ENCODE data around the gene PRKAA1.
A peak's percentile ranks its signal among the peaks of the same experiment; 100 is the strongest.
"Not testable (repeated sequence)": the region's sequence is repeated elsewhere in the genome, so short reads cannot be mapped to it uniquely, and the experiment has no call there.

PRKAA1 gene

GRCh38 chr5:40779561-40779960 lies 18.6 kb downstream of the PRKAA1 start:
- DNase-seq: no peak

DNA sequence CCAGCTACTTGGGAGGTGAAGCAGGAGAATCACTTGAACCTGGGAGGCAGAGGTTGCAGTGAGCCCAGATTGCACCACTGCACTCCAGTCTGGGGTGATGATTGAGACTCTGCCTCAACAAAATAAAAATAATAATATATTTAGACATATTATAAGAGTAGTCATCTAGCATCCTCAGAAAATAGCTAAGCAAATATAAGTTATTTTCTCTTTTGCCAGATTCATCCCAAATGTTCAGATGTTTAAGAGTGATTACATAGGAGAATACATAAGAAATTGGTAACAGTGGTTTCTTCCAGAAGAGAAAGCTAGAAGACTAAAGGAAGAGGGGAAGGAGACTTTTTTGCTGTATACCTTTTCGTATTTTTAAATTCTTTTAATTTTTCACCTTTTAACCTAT lies 20.0 kb downstream of the PRKAA1 start:
- DNase-seq: no peak

GRCh38 chr5:40776658-40776977 lies 21.6 kb downstream of the PRKAA1 start:
- no peak for DNase-seq

DNA sequence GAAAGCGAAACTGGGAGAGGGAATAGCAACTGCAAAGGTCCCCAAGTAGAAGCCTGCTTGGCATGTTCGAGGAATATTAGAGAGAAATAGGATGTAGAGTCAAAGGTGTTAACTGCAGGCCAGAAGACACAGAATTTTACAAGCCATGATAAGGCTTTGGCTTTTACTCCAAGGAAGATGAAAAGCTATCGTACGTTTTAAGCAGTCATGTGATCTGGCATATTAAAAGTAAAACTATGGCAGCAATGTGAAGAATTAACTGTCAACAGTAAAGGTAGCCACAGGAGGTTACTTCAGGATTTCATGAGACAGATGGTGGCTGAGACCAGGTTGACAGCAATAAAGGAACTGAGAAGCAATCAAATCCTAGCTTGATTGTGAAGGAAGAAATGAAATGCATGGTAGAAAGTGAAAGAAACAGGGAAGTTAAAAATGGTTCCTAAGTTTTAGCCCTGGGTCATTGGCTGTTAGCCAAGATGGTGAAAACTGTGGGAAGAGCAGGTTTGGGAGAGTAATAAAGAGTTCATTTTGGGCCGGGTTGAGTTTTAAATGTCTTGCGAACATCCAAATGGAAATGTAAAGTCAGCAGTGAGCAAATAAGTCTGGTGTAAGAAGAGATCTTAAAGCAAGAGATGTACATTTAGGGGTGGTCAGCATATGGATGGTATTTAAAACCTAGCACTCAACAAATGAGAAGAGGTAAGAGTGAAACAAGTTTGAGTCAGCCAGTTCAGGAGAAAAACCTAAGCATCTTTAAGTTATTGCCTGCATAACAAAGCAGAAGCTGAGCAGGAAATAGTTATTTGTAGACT lies 22.1 kb downstream of the PRKAA1 start:
- DNase-seq: no peak

GRCh38 chr5:40775085-40775845 lies 22.9 kb downstream of the PRKAA1 start:
- DNase-seq: no peak

GRCh38 chr5:40774623-40775022 lies 23.6 kb downstream of the PRKAA1 start:
- no peak for DNase-seq

- DNase-seq: no peak
These were observed 27.4 kb downstream of the PRKAA1 start for GRCh38 chr5:40770764-40771163.

- no peak for DNase-seq
These were observed 35.5 kb downstream of the PRKAA1 start for GRCh38 chr5:40762705-40763104.

DNA sequence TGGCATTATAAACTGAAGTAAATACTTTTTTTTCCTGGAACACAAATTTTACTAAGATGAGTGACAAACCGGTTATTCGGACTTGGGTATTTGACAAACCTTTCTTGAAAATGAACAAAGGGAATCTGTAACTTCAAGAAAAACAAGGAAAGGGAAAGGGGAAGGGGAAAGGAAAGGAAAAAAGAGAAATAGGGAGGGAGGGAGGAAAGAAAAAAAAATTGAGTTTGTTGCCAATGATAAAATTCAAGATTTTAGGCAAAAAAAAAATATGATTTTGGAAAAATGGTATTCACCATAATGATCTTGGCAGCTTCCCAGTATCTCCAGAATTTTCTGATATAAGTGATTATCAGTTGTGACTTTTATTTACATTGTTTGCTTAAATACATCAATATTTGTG lies 40.8 kb downstream of the PRKAA1 start:
- no peak for DNase-seq

- peak; percentile 73 to 84 for DNase-seq
These were observed 42.5 kb downstream of the PRKAA1 start, which contains the start of gene TTC33 for GRCh38 chr5:40755407-40756365. TSS of gene TTC33 (minus strand) at chr5:40755961. CDS start at chr5:40747018, 8,943 bp downstream.

- peak; percentile 27 to 73 for DNase-seq
These were observed 43.1 kb downstream of the PRKAA1 start for GRCh38 chr5:40755093-40755406.

DNA sequence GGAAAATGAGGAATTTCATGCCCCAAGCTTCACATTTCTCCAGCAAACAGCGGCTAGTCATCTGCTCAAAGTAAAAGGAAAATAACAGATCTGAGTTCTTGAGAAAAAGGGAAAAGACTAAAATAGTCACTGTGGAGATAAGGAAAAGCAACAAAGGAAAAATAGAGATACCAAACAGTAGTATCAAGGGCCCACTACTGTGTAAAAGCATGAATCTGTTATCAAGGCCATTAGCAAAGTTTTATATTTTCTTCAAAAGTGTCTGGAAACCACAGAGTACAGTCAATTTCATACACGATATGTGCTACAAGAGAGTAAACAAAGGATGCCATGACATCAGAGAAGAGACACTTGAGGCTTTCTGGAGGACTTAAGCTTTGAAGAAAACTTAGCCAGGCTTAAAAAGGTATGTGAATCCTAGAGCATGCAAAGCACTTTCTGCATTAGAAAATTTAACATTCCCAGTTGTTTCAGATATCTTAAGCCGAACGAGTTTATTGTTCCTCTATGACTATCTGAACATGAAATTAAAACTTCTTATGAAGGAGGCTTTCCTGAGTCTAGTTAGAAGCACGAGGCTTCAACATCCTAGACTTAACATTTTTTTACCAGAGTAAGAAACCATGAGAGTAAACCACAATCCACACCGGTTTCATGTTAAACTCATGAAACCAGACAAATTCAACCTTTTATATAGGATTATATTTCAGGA lies 43.6 kb downstream of the PRKAA1 start:
- no peak for DNase-seq

DNA sequence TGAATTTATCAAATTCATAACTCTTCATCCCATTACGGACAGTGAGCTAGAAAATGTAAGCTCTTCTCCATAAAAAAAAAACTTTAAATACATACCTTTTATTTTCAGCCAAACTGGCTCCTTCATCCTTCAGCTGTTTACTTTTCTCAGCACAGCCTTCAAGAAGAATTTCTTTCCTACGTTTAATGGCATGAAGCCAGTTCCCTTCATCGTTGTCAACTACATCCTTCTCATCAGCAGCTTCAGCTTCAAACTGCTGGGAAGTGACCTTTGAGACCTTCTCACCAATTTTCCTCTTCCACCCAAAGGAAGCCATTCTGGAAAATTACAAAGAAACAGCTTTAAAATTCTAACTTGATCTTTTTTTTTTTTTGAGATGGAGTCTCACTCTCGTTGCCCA lies 51.5 kb downstream of the PRKAA1 start:
- DNase-seq: no peak

DNA sequence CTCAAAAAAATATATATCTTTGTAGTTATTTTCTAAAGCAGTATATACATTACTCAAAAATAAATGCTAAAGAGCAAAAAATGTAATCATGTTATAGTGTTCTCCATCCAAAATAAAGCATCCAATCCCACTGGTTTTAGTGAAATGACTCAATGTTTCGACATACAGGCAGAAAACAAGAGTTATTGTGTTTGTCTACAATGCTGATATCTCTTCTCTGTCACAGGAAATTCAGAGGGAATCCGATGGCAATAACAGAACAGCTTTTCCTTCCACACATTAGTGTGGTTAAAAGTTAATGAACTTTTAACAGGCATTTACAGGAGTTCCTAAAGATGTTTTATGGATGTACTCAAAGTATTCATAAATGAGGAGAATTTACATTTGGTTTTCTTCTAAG lies 54.4 kb downstream of the PRKAA1 start:
- DNase-seq: no peak

- DNase-seq: no peak
These were observed 59.7 kb downstream of the PRKAA1 start for GRCh38 chr5:40738502-40738901.

DNA sequence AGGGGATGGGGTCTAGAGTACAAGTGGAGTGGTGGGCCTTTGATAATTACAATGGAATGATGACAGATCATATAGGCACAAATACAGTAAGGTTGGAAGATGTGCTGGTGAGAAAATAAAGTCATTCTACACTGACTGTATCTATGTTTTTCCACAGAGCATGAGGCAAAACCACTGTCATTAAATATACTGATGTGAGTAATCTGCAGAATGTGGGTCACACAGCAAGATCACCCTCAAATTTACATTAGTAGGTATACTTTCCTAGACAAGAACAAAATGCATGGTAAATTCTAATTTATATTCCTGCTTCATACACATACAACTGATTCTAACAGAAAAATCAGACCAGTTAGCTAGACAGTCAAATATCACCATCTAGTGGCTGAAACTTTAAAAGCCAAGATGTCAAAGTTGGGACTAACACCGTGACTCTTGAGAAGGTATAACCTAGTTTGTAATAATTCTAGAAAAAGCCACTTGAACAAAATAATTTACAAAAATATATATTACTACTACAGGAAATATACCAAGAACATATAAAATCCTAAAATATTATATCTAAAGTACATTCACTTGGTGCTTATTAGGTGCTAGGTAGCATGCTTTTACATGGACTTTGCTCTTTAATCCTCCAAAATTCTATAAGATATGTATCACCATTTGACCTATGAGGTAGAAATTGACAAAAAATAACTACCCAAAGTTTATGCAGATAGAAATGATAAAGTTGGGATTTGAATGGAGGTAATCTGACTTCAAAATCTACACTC lies 61.9 kb downstream of the PRKAA1 start:
- DNase-seq: peak in 1 of 2 donors; percentile 62

DNA sequence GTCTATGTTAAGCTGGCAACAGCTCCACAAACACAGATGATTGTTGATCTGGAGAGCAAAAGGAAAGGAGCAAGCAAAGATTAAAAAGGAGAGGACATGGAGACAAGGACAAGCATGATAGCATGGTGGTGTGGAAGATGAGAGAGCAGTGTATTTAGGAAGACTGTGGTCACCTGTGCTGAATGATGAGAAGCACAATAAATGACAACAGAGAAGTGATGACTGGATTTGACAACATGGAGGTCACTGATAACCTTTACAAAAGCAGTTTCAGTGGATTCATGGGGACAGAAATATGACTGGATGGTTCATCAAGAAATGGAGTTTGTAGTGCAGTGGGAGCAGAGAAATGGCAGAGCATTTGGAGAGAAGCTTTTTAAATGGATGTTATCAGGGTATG lies 62.6 kb downstream of the PRKAA1 start:
- no peak for DNase-seq

DNA sequence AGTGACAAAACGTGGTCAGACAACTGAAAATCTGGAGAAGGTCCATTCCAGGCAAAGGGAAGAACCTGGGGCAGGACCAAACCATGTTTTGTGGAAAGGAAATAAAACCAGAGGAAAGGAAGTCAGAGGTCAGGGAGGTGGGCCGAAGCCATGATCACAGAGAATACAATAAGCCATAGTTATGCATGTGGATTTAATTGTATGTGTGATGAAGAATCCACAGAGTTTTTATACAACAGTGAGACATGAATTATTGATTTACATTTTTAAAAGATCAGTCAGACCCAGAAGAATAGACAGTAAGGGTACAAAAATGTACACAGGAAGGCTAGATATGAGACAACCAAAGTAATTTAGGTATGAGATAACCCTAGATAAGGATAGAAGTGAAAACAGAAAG lies 63.2 kb downstream of the PRKAA1 start:
- DNase-seq: no peak

DNA sequence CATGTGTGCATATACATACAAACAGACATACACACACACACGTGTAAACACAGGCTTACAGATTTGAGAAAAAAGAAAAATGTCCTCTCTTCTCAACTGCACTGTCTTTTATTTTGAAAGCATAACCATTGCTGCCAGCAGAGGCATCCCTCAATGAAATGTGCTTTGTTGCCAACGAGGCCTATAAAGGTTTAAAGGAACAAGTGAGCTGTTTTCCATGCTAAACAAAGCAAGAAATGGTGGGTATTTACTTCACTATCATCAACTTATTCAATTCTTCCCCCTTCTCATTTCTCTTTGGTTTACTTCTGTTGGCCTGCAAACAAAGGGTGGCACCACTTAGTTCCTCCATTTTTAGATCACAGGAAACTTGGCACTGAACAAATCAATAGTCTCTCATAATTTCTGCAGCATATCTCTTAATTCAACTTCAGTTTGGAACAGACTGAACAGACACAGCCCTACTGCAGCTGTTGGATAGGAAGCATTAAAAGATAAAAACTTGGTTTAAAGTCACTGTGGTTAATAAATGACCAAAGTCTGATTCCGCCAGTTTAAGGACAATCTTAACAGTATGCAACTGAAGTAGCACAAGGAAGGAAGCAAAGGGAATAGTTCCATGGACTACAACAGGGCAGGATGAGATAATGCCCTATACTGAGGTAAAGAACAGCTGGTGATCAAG lies 64.2 kb downstream of the PRKAA1 start:
- DNase-seq: no peak

DNA sequence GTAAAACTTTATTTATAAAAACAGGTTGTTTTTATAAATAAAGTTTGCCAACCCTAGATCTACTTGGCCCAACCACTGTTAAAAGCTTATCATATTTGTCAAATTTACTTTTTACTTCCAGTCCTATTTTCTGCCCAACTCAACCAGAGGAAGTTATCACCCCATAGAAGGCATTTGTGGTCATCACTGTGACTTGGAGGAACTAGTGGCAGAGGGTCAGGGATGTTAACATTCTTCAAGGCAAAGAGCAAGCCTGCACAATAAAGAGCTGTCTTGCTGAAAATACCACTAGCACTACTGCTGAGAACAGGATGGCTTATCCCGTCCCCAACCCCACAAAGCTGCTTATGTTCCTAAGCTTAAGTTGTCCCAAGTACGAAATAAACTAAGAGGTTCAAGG lies 64.7 kb downstream of the PRKAA1 start:
- DNase-seq: no peak

GRCh38 chr5:40722497-40722911 lies 75.7 kb downstream of the PRKAA1 start:
- not testable (repeated sequence) for DNase-seq

Data from bone marrow (tissue), 2 donors.